SK-N-MC (cell line): Measurements from ENCODE around the gene DYRK3.

Source experiments
- EZH2 ChIP-seq: fragments of 200-600 bp; sonication (generic); IDR thresholded peaks from one replicate; pipeline ENCODE4 v1.6.1; 2017; ENCODE audit warnings: antibody characterized with exemption
- FOXP2 ChIP-seq: optimal IDR thresholded peaks from 2 replicates; pipeline ENCODE3; 2011; ENCODE audit warnings: mild to moderate bottlenecking, moderate library complexity; ENCODE audit not compliant: insufficient read depth; ENCODE audit errors: extremely low read length, control extremely low read depth
- POLR2AphosphoS5 ChIP-seq: IDR thresholded peaks from 2 replicates; pipeline ENCODE4 v1.6.1; 2012; ENCODE audit warnings: mild to moderate bottlenecking, low read depth, low read length, borderline replicate concordance

- TF ChIP-seq EZH2: no peak
- TF ChIP-seq POLR2AphosphoS5: no peak
- TF ChIP-seq FOXP2: no peak
Measured at GRCh38 chr1:206635978-206636345, 626 bp downstream of the DYRK3 start.
